Esophagus (tissue), 2 donors: ENCODE data around the gene CFAP251. TPM values are rescaled to one million over a fixed set of nuclear protein-coding genes. Genes with fewer than 3 reads are reported as not detected.
"Not testable (repeated sequence)": the region's sequence is repeated elsewhere in the genome, so short reads cannot be mapped to it uniquely, and the experiment has no call there.

ENCODE experiments used
- H3K27ac ChIP-seq, 2 donors: one replicate each; pipeline ENCODE4 v1.5.1; 2013; ENCODE audit warnings: low read depth in 2 of 2, mild to moderate bottlenecking in 2 of 2, inconsistent platforms in 1 of 2, low read length in 1 of 2, moderate library complexity in 1 of 2
- H3K27me3 ChIP-seq, 2 donors: one replicate each; pipeline ENCODE4 v1.6.1; 2013; ENCODE audit warnings: low read length in 2 of 2, control low read depth in 1 of 2, mild to moderate bottlenecking in 1 of 2; ENCODE audit not compliant: insufficient read depth in 2 of 2, control insufficient read depth in 1 of 2
- H3K36me3 ChIP-seq, 2 donors: one replicate each; pipeline ENCODE4 v1.6.1; 2013; ENCODE audit warnings: low read length in 1 of 2; ENCODE audit not compliant: control insufficient read depth in 2 of 2, insufficient read depth in 2 of 2
- H3K4me1 ChIP-seq, 2 donors: one replicate each; pipeline ENCODE4 v1.6.1; 2013; ENCODE audit warnings: low read length in 1 of 2; ENCODE audit not compliant: control insufficient read depth in 2 of 2, insufficient read depth in 2 of 2
- H3K4me3 ChIP-seq, 2 donors: one replicate each; pipeline ENCODE4 v1.5.1; 2013; ENCODE audit warnings: low read length in 2 of 2, mild to moderate bottlenecking in 2 of 2, low read depth in 1 of 2, moderate library complexity in 1 of 2
- H3K9me3 ChIP-seq, 2 donors: one replicate each; pipeline ENCODE4 v1.6.1; 2013; ENCODE audit warnings: mild to moderate bottlenecking in 2 of 2, low read depth in 1 of 2, low read length in 1 of 2, moderate library complexity in 1 of 2; ENCODE audit not compliant: control insufficient read depth in 2 of 2, insufficient read depth in 1 of 2
- WGBS, 2 donors: extraction: QIAGEN DNeasy Blood & Tissue Kit; methylation state at CpG; one replicate each; pipeline ENCODE4 v1.1.7; 2013; 5-methylcytosine and 5-hydroxymethylcytosine counted together
- polyA plus RNA-seq, 2 donors: library from polyadenylated mRNA; stranded (reverse); fragments of 200-250 nt; gene quantifications; one replicate each; pipeline ENCODE4 v1.2.3, GENCODE V29; 2013
- donor health status: healthy with polysubstance abuse.
- donor health status: Bipolar disorder and iron deficiency.

Gene CFAP251
- polyA plus RNA-seq, 2 donors = 0.33 to 0.42 TPM

- H3K9me3 ChIP-seq = no peaks in the 10 kb centered on the region
- peaks cover 0 to 3% of the 10 kb centered on the region in 2 donors for H3K4me1 ChIP-seq
- H3K27me3 ChIP-seq = no peaks in the 10 kb centered on the region
- H3K27ac ChIP-seq = no peak overlapping the region
- H3K4me3 ChIP-seq = no peak overlapping the region
- H3K36me3 ChIP-seq = no peaks in the 10 kb centered on the region
- WGBS, 2 donors = 95 to 97% methylated on average over 6 of the region's 6 CpGs
Measured at GRCh38 chr12:121982950-121983349, 64.6 kb downstream of the CFAP251 start.

- H3K36me3 ChIP-seq = no peaks in the 10 kb centered on the region
- peaks cover 0 to 3% of the 10 kb centered on the region in 2 donors for H3K4me1 ChIP-seq
- H3K4me3 ChIP-seq = no peak overlapping the region
- H3K9me3 ChIP-seq = no peaks in the 10 kb centered on the region
- WGBS, 2 donors = 64 to 66% methylated on average over 13 of the region's 13 CpGs
- no peak overlapping the region for H3K27ac ChIP-seq
- H3K27me3 ChIP-seq = no peaks in the 10 kb centered on the region
Measured at GRCh38 chr12:121983536-121984210, 65.3 kb downstream of the CFAP251 start.

GRCh38 chr12:121986489-121987245 lies 68.3 kb downstream of the CFAP251 start:
- Histone ChIP-seq H3K27ac (no peak overlapping the region), H3K27me3 (no peaks in the 10 kb centered on the region), H3K9me3 (no peaks in the 10 kb centered on the region), H3K4me3 (no peak overlapping the region), H3K4me1 (no peaks in the 10 kb centered on the region), H3K36me3 (no peaks in the 10 kb centered on the region)
- 75 to 80% methylated on average over 14 of the region's 14 CpGs for WGBS, 2 donors

GRCh38 chr12:121988519-121988918 lies 70.1 kb downstream of the CFAP251 start:
- not testable (repeated sequence) for H3K9me3 ChIP-seq, H3K4me3 ChIP-seq, H3K27ac ChIP-seq, H3K4me1 ChIP-seq, H3K27me3 ChIP-seq, H3K36me3 ChIP-seq
- WGBS, 2 donors = 95% methylated on average over 10 of the region's 10 CpGs

- 92 to 94% methylated on average over 14 of the region's 14 CpGs for WGBS, 2 donors
- Histone ChIP-seq H3K4me1 (no peaks in the 10 kb centered on the region), H3K27me3 (no peaks in the 10 kb centered on the region), H3K4me3 (no peak overlapping the region), H3K9me3 (no peaks in the 10 kb centered on the region), H3K36me3 (no peaks in the 10 kb centered on the region), H3K27ac (no peak overlapping the region)
Measured at GRCh38 chr12:121989276-121990113, 71.1 kb downstream of the CFAP251 start.

GRCh38 chr12:121990114-121990647 lies 71.8 kb downstream of the CFAP251 start:
- no peaks in the 10 kb centered on the region for H3K36me3 ChIP-seq
- no peak overlapping the region for H3K4me3 ChIP-seq
- H3K27ac ChIP-seq = no peak overlapping the region
- no peaks in the 10 kb centered on the region for H3K27me3 ChIP-seq
- WGBS, 2 donors = 92 to 94% methylated on average over 6 of the region's 6 CpGs
- H3K9me3 ChIP-seq = no peaks in the 10 kb centered on the region
- H3K4me1 ChIP-seq = no peaks in the 10 kb centered on the region

GRCh38 chr12:121990692-121991603 lies 72.6 kb downstream of the CFAP251 start:
- Histone ChIP-seq H3K9me3 (no peaks in the 10 kb centered on the region), H3K4me3 (no peak overlapping the region)

GRCh38 chr12:121992059-121992879 lies 73.9 kb downstream of the CFAP251 start:
- 44 to 48% methylated on average over 21 of the region's 21 CpGs for WGBS, 2 donors

More at GRCh38 chr12:121990692-121991603, 72.6 kb downstream of the CFAP251 start:
- Histone ChIP-seq H3K27me3 (no peaks in the 10 kb centered on the region), H3K36me3 (no peaks in the 10 kb centered on the region), H3K27ac (peak overlapping the region in 1 of 2 donors; percentile 92), H3K4me1 (no peaks in the 10 kb centered on the region)
- WGBS, 2 donors = 53 to 65% methylated on average over 10 of the region's 10 CpGs

More at GRCh38 chr12:121992059-121992879, 73.9 kb downstream of the CFAP251 start:
- Histone ChIP-seq H3K4me3 (no peak overlapping the region), H3K36me3 (no peaks in the 10 kb centered on the region), H3K4me1 (no peaks in the 10 kb centered on the region), H3K27ac (peak overlapping the region; percentile 71 to 92), H3K27me3 (no peaks in the 10 kb centered on the region), H3K9me3 (no peaks in the 10 kb centered on the region)
